HepG2 (cell line): ENCODE measurements around the gene HSPA4L. TPM values are rescaled to one million over a fixed set of nuclear protein-coding genes. Genes with fewer than 3 reads are reported as not detected.
A peak's percentile ranks its signal among the peaks of the same experiment; 100 is the strongest.

ENCODE experiments used
- ATAC-seq: fragments of 200-7000 bp; cut with Tn5 transposase; 3 replicates; pipeline ENCODE4 v1.9.1; 2020; ENCODE audit warnings: mild to moderate bottlenecking, moderate library complexity
- BruUV-seq: library from RNA; stranded (reverse); fragments of 400-500 nt; replicated peaks from 2 replicates; lab custom pipeline; 2021; lab: Mats Ljungman, UMichigan
- CTCF ChIA-PET: fragments of 300-600 bp; formaldehyde crosslinking; extraction: SDS; loops from one replicate; lab custom pipeline; 2021; ENCODE audit warnings: low total read pairs, inconsistent platforms, low intra/inter-chr PET ratio; lab: Yijun Ruan, JAX
- POLR2A ChIA-PET: fragments of 350-600 bp; sonication (Branson Sonifier 250); formaldehyde crosslinking; loops from one replicate; lab custom pipeline; 2020; ENCODE audit warnings: antibody characterized with exemption, inconsistent platforms; lab: Yijun Ruan, JAX
- DNase-seq: peaks from one replicate; pipeline ENCODE4 v3.0.0-alpha.2; 2015; ENCODE audit warnings: low spot score
- FAIRE-seq: peaks from 3 replicates; lab custom pipeline; 2011; peaks lifted over from hg19 to GRCh38; lab: Jason Lieb, UNC
- H2AFZ ChIP-seq: one replicate; pipeline ENCODE4 v1.6.1; 2011; ENCODE audit warnings: low read length, inconsistent platforms
- H3K27ac ChIP-seq: fragments of 300-600 bp; 3 replicates; pipeline ENCODE4 v1.8.0; 2011; ENCODE audit warnings: mixed run types, mild to moderate bottlenecking, mixed read lengths, low read length, inconsistent platforms; ENCODE audit not compliant: insufficient read depth; ENCODE audit errors: extremely low read length
- H3K27me3 ChIP-seq, 2 experiments: fragments of 200-600 bp in 1 of 2; 2 replicates in 1 of 2; 3 replicates in 1 of 2; pipeline versions ENCODE4 v1.6.0 to v1.8.0; 2011; ENCODE audit warnings: low read length in 2 of 2, mild to moderate bottlenecking in 2 of 2, moderate library complexity in 2 of 2, inconsistent platforms in 1 of 2; ENCODE audit not compliant: insufficient read depth in 2 of 2, control insufficient read depth in 1 of 2
- H3K36me3 ChIP-seq, 2 experiments: fragments of 200-600 bp in 1 of 2; replicated peaks in 1 of 2; 2 replicates in 1 of 2; 3 replicates in 1 of 2; pipeline versions ENCODE4 v1.5.1 to v1.8.0; 2011; ENCODE audit warnings: low read length in 2 of 2, inconsistent platforms in 1 of 2; ENCODE audit not compliant: insufficient read depth in 2 of 2, control insufficient read depth in 1 of 2
- H3K4me1 ChIP-seq: 2 replicates; pipeline ENCODE4 v1.5.1; 2012; ENCODE audit warnings: low read length, inconsistent platforms; ENCODE audit not compliant: insufficient read depth
- H3K4me2 ChIP-seq: 2 replicates; pipeline ENCODE4 v1.6.0; 2011; ENCODE audit warnings: low read depth, low read length, inconsistent platforms
- H3K4me3 ChIP-seq, 3 experiments: fragments of 200-600 bp in 1 of 3; sonication (generic), shearing (Covaris generic) in 1 of 3; replicated peaks in 1 of 3; 2 replicates each; pipeline ENCODE4 v1.5.1; 2011 to 2016; ENCODE audit warnings: low read length in 3 of 3, inconsistent platforms in 2 of 3, low read depth in 2 of 3, mild to moderate bottlenecking in 2 of 3, control low read depth in 1 of 3, mixed read lengths in 1 of 3; ENCODE audit not compliant: insufficient read depth in 1 of 3
- H3K79me2 ChIP-seq: one replicate; pipeline ENCODE4 v1.6.1; 2011; ENCODE audit warnings: low read length, inconsistent platforms; ENCODE audit not compliant: insufficient read depth
- H3K9ac ChIP-seq: 2 replicates; pipeline ENCODE4 v1.6.0; 2011; ENCODE audit warnings: mild to moderate bottlenecking, low read depth, low read length, inconsistent platforms; ENCODE audit not compliant: insufficient read depth
- H3K9me3 ChIP-seq: 2 replicates; pipeline ENCODE4 v1.5.1; 2012; ENCODE audit warnings: mild to moderate bottlenecking, low read length
- H4K20me1 ChIP-seq: 2 replicates; pipeline ENCODE4 v1.6.0; 2011; ENCODE audit warnings: inconsistent platforms, mild to moderate bottlenecking, low read length, moderate library complexity; ENCODE audit not compliant: insufficient read depth
- BCL3 ChIP-seq: sonication (generic); formaldehyde crosslinking; IDR thresholded peaks from 2 replicates; pipeline ENCODE4 v1.5.1; 2020; ENCODE audit warnings: mild to moderate bottlenecking, missing genetic modification reagents, moderate library complexity
- CREB3 ChIP-seq: sonication (generic); formaldehyde crosslinking; IDR thresholded peaks from 2 replicates; pipeline ENCODE4 v1.5.0; 2020; ENCODE audit warnings: missing genetic modification reagents
- FLYWCH1 ChIP-seq: sonication (generic); formaldehyde crosslinking; IDR thresholded peaks from 2 replicates; pipeline ENCODE4 v1.8.1; 2023; ENCODE audit warnings: mild to moderate bottlenecking, missing genetic modification reagents
- HOXD1 ChIP-seq: sonication (generic); formaldehyde crosslinking; IDR thresholded peaks from 2 replicates; pipeline ENCODE4 v1.5.0; 2020; ENCODE audit warnings: missing genetic modification reagents
- MAFK ChIP-seq, 2 experiments: IDR thresholded peaks in 1 of 2; conservative IDR thresholded peaks in 1 of 2; 2 replicates each; pipeline ENCODE4 v1.6.1; 2011; ENCODE audit warnings: improper control_type of control experiment in 2 of 2, low read length in 2 of 2
- MLXIP ChIP-seq: sonication (generic); formaldehyde crosslinking; IDR thresholded peaks from 2 replicates; pipeline ENCODE4 v1.9.0; 2021; ENCODE audit warnings: missing genetic modification reagents, borderline replicate concordance
- SMAD9 ChIP-seq: sonication (generic); formaldehyde crosslinking; IDR thresholded peaks from 2 replicates; pipeline ENCODE4 v1.5.1; 2020; ENCODE audit warnings: mild to moderate bottlenecking, missing genetic modification reagents
- SOX6 ChIP-seq, 2 experiments: fragments of 450-650 bp in 1 of 2; sonication (generic) in 1 of 2; formaldehyde crosslinking in 1 of 2; IDR thresholded peaks; 2 replicates each; pipeline versions ENCODE4 v1.4.0 to v1.6.1; 2017 to 2020; ENCODE audit warnings: antibody characterized with exemption in 1 of 2, mild to moderate bottlenecking in 1 of 2, missing genetic modification reagents in 1 of 2
- WGBS: methylation state at CpG from one replicate; pipeline ENCODE4 v1.1.6; 2017; ENCODE audit warnings: low lambda C conversion rate; 5-methylcytosine and 5-hydroxymethylcytosine counted together
- in situ Hi-C: cut with HindIII; loops from 2 replicates; pipeline ENCODE4 v1.10.0; 2017; ENCODE audit warnings: low pct_unique_long_range_greater_than_20kb; ENCODE audit not compliant: extremely low pct_ligation_motif_present
- intact Hi-C: fragments of 100-400 bp; cut with micrococcal nuclease; formaldehyde crosslinking; loops from one replicate; pipeline ENCODE4 v1.10.0; 2022; ENCODE audit not compliant: unreplicated experiment
- polyA plus RNA-seq, 8 experiments: library from polyadenylated mRNA; depleted of rRNA in 3 of 8; stranded (reverse) in 7 of 8; unstranded in 1 of 8; fragments of >200 nt; fragmentation: Illumina TruSeq in 4 of 8; extraction: Trizol in 4 of 8; gene quantifications; 2 replicates each; pipeline versions ENCODE4 v1.2.1 to v1.2.3, GENCODE V29; 2011 to 2016; ENCODE audit warnings: low read depth in 4 of 8, missing spikeins in 1 of 8, mixed read lengths in 1 of 8; ENCODE audit not compliant: insufficient read depth in 1 of 8
- total RNA-seq, 5 experiments: library from RNA; depleted of rRNA; stranded (reverse); fragments of >200 nt; fragmentation: Illumina TruSeq; extraction: Trizol; gene quantifications; 2 replicates each; pipeline ENCODE4 v1.2.3, GENCODE V29; 2016; ENCODE audit warnings: low read depth in 1 of 5

The HSPA4L gene
- total and polyA plus RNA-seq, 2 of the 13 experiments (the other 11 are each of a cell fraction or from before 2014, with no cell fraction given) = 3.7 to 31.5 TPM

- TF ChIP-seq SMAD9 = no peak
- TF ChIP-seq BCL3 = no peak
These were observed 44.8 kb upstream of the HSPA4L start (continued) for GRCh38 chr4:127737295-127737694.

GRCh38 chr4:127741247-127741646 is 40.9 kb upstream of the HSPA4L start:
- Histone ChIP-seq H3K4me1 (no peaks in the 10 kb centered on the region), H2AFZ (no peak overlapping the region), H3K36me3 (no peaks in the 10 kb centered on the region), H3K79me2 (no peaks in the 10 kb centered on the region), H3K27me3 (no peaks in the 10 kb centered on the region; a peak in 1 of 5 replicates), H3K4me3 (no peak overlapping the region), H3K4me2 (no peak overlapping the region), H4K20me1 (no peaks in the 10 kb centered on the region), H3K9me3 (no peaks in the 10 kb centered on the region), H3K27ac (no peak overlapping the region), H3K9ac (no peak overlapping the region)
- in situ Hi-C loops (no loop called here), intact Hi-C loops (no loop called here)
- 49% methylated on average over 1 of the region's 1 CpG for WGBS
- TF ChIP-seq FLYWCH1 (CRISPR knock-in tag) (no peak), MAFK (conservative IDR thresholded peaks at IDR 0.05 in 1 of 2, IDR thresholded peaks at IDR 0.05 in 1 of 2; ENCODE audit: low read length in 2 of 2) (peak in 1 of 2 experiments; percentile 46; a peak in 1 of 4 replicates)
- ChIA-PET CTCF (no interaction called here), POLR2A (no interaction called here)
- no TSS peak for BruUV-seq
- DNase-seq (no peak), ATAC-seq (no peak), FAIRE-seq (no peak)

GRCh38 chr4:127747883-127748282 is 34.2 kb upstream of the HSPA4L start:
- FAIRE-seq (no peak), DNase-seq (no peak), ATAC-seq (no peak)
- H3K4me3 ChIP-seq = no peak overlapping the region
- no peaks in the 10 kb centered on the region for H4K20me1 ChIP-seq
- H3K4me2 ChIP-seq = no peak overlapping the region
- intact Hi-C loops (no loop called here), in situ Hi-C loops (no loop called here)
- no peak overlapping the region for H3K9ac ChIP-seq
- no peaks in the 10 kb centered on the region for H3K79me2 ChIP-seq
- no peaks in the 10 kb centered on the region for H3K4me1 ChIP-seq
- no peaks in the 10 kb centered on the region for H3K27me3 ChIP-seq
- no peak overlapping the region for H3K27ac ChIP-seq
- ChIA-PET POLR2A (no interaction called here), CTCF (no interaction called here)
- 7% methylated on average over 3 of the region's 4 CpGs for WGBS
- H3K9me3 ChIP-seq = peaks cover 20% of the 10 kb centered on the region
- no TSS peak for BruUV-seq
- H2AFZ ChIP-seq = no peak overlapping the region
- no peaks in the 10 kb centered on the region for H3K36me3 ChIP-seq
- TF ChIP-seq CREB3 (CRISPR knock-in tag) (no peak), HOXD1 (no peak), MLXIP (CRISPR knock-in tag) (no peak), SOX6 (IDR thresholded peaks at IDR 0.05) (no peak), SOX6 (CRISPR knock-in tag; IDR thresholded peaks at IDR 0.05) (no peak)
